ENCODE results near the gene TAS2R4. TPM values are rescaled to one million over a fixed set of nuclear protein-coding genes. Genes with fewer than 3 reads are reported as not detected.

Gene TAS2R4
- polyA plus RNA-seq, 1 donor (not counting 4 experiments of a cell fraction or from before 2014, with no cell fraction given): 0.73 TPM

- DNase-seq (ENCODE audit: low read depth, low spot score) (no peak), FAIRE-seq (no peak)
- Histone ChIP-seq H3K9me3 (ENCODE audit: control insufficient read depth, low read depth, low read length) (no peaks in the 10 kb centered on the region), H3K36me3 (ENCODE audit: control insufficient read depth in 2 of 2, extremely low read depth in 1 of 2, insufficient read depth in 2 of 2, low read length in 2 of 2) (no peaks in the 10 kb centered on the region), H3K27me3 (ENCODE audit: control insufficient read depth, extremely low read depth, insufficient read depth, low read length) (no peaks in the 10 kb centered on the region), H4K20me1 (ENCODE audit: control insufficient read depth, extremely low read depth, insufficient read depth, low read length) (no peaks in the 10 kb centered on the region), H2AFZ (ENCODE audit: control insufficient read depth, low read length) (no peak overlapping the region), H3K4me3 (ENCODE audit: control insufficient read depth in 2 of 3, extremely low read depth in 1 of 3, insufficient read depth in 2 of 3, low read depth in 1 of 3, low read length in 3 of 3) (no peak overlapping the region), H3K79me2 (ENCODE audit: control insufficient read depth, insufficient read depth, low read length) (no peaks in the 10 kb centered on the region), H3K27ac (ENCODE audit: control insufficient read depth, insufficient read depth, low read length) (no peak overlapping the region), H3K9me1 (ENCODE audit: control insufficient read depth, extremely low read depth, insufficient read depth, low read length) (no peaks in the 10 kb centered on the region), H3K9ac (ENCODE audit: control insufficient read depth, extremely low read depth, insufficient read depth, low read length) (no peak overlapping the region), H3K4me2 (ENCODE audit: control insufficient read depth, extremely low read depth, insufficient read depth, low read depth, low read length) (no peak overlapping the region), H3K4me1 (ENCODE audit: control insufficient read depth, extremely low read depth, insufficient read depth, low read length) (no peaks in the 10 kb centered on the region)
- dilution Hi-C loops (cut with MboI; ENCODE audit: extremely low pct_ligation_motif_present, low sequenced_read_pairs): no loop called here
- TF ChIP-seq, protein P1, sequence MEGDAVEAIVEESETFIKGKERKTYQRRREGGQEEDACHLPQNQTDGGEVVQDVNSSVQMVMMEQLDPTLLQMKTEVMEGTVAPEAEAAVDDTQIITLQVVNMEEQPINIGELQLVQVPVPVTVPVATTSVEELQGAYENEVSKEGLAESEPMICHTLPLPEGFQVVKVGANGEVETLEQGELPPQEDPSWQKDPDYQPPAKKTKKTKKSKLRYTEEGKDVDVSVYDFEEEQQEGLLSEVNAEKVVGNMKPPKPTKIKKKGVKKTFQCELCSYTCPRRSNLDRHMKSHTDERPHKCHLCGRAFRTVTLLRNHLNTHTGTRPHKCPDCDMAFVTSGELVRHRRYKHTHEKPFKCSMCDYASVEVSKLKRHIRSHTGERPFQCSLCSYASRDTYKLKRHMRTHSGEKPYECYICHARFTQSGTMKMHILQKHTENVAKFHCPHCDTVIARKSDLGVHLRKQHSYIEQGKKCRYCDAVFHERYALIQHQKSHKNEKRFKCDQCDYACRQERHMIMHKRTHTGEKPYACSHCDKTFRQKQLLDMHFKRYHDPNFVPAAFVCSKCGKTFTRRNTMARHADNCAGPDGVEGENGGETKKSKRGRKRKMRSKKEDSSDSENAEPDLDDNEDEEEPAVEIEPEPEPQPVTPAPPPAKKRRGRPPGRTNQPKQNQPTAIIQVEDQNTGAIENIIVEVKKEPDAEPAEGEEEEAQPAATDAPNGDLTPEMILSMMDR (optimal IDR thresholded peaks at IDR 0.05 in 1 of 3, IDR thresholded peaks at IDR 0.05 in 1 of 3, conservative IDR thresholded peaks at IDR 0.05 in 1 of 3; ENCODE audit: extremely low read depth in 1 of 3, insufficient read depth in 2 of 3, low read length in 3 of 3): no peak
- no peak for TF ChIP-seq EZH2 (IDR thresholded peaks at IDR 0.05; ENCODE audit: low read length)
Observed at GRCh38 chr7:141731476-141732149, 44.9 kb upstream of the TAS2R4 start.

DNA sequence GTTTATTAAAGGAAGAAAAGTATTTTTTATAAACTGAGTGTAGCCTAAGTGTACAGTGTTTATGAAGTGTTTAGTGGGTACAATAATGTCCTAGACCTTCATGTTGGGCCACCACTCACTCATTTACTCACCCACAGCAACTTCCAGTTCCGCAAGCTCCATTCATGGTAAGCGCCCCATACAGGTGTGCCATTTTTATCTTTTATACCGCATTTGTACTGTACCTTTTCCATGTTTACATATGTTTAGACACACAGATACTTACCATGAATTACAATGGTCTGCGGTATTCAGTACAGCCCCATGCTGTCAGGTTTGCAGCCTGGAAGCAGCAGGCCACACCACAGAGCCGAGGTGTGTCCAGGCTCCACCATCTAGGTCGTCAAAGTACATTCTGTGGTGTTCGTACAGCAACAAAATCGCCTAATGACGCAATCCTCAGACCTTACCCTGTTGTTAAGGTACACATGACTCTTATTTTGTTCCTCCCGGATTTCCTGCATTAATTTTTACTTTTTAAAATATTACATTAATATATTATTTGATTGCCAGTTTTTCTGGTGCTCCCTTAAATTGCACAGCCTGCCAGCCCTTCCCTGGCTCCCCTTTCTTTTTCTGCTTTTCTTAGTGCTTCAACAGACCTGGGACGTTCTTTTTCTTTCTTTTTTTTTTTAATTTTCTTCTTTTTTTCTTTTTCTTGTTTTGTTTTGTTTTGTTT, 39.2 kb upstream of the TAS2R4 start:
- Histone ChIP-seq H3K9ac (ENCODE audit: control insufficient read depth, extremely low read depth, insufficient read depth, low read length) (peak overlapping the region; percentile 91), H3K9me1 (ENCODE audit: control insufficient read depth, extremely low read depth, insufficient read depth, low read length) (no peaks in the 10 kb centered on the region), H4K20me1 (ENCODE audit: control insufficient read depth, extremely low read depth, insufficient read depth, low read length) (no peaks in the 10 kb centered on the region), H3K36me3 (ENCODE audit: control insufficient read depth in 2 of 2, extremely low read depth in 1 of 2, insufficient read depth in 2 of 2, low read length in 2 of 2) (peaks cover 7 to 9% of the 10 kb centered on the region in 2 experiments), H3K27ac (ENCODE audit: control insufficient read depth, insufficient read depth, low read length) (peak overlapping the region; percentile 87), H3K4me3 (ENCODE audit: control insufficient read depth in 2 of 3, extremely low read depth in 1 of 3, insufficient read depth in 2 of 3, low read depth in 1 of 3, low read length in 3 of 3) (peak overlapping the region; percentile 94 to 100 (median 96)), H2AFZ (ENCODE audit: control insufficient read depth, low read length) (peak overlapping the region; percentile 94), H3K79me2 (ENCODE audit: control insufficient read depth, insufficient read depth, low read length) (peaks cover 36% of the 10 kb centered on the region), H3K4me2 (ENCODE audit: control insufficient read depth, extremely low read depth, insufficient read depth, low read depth, low read length) (peak overlapping the region; percentile 75), H3K4me1 (ENCODE audit: control insufficient read depth, extremely low read depth, insufficient read depth, low read length) (peaks cover 16% of the 10 kb centered on the region), H3K27me3 (ENCODE audit: control insufficient read depth, extremely low read depth, insufficient read depth, low read length) (no peaks in the 10 kb centered on the region), H3K9me3 (ENCODE audit: control insufficient read depth, low read depth, low read length) (no peaks in the 10 kb centered on the region)
- no peak for TF ChIP-seq EZH2 (IDR thresholded peaks at IDR 0.05; ENCODE audit: low read length)
- TF ChIP-seq, protein P1 (optimal IDR thresholded peaks at IDR 0.05 in 1 of 3, IDR thresholded peaks at IDR 0.05 in 1 of 3, conservative IDR thresholded peaks at IDR 0.05 in 1 of 3; ENCODE audit: extremely low read depth in 1 of 3, insufficient read depth in 2 of 3, low read length in 3 of 3): no peak
- FAIRE-seq: no peak
- DNase-seq (ENCODE audit: low read depth, low spot score): no peak
- dilution Hi-C loops (cut with MboI; ENCODE audit: extremely low pct_ligation_motif_present, low sequenced_read_pairs): no loop called here

Data from keratinocyte (primary cell).